Prostate gland (tissue), 2 donors: ENCODE results near the gene BTG4.

ENCODE experiments used
- POLR2AphosphoS5 ChIP-seq: sonication (generic); formaldehyde crosslinking; IDR thresholded peaks from one replicate; pipeline ENCODE4 v1.6.1; 2017; ENCODE audit warnings: antibody characterized with exemption
- TF ChIP-seq, protein P1 (sequence below), 4 experiments: fragments of 200-600 bp in 2 of 4; fragments of 450-650 bp in 2 of 4; sonication (generic) in 2 of 4; IDR thresholded peaks; 1 replicate in 3 of 4; 2 replicates in 1 of 4; pipeline ENCODE4 v1.5.1; 2016 to 2019; ENCODE audit warnings: antibody characterized with exemption in 4 of 4, mild to moderate bottlenecking in 2 of 4, moderate library complexity in 2 of 4

- TF ChIP-seq, protein P1, sequence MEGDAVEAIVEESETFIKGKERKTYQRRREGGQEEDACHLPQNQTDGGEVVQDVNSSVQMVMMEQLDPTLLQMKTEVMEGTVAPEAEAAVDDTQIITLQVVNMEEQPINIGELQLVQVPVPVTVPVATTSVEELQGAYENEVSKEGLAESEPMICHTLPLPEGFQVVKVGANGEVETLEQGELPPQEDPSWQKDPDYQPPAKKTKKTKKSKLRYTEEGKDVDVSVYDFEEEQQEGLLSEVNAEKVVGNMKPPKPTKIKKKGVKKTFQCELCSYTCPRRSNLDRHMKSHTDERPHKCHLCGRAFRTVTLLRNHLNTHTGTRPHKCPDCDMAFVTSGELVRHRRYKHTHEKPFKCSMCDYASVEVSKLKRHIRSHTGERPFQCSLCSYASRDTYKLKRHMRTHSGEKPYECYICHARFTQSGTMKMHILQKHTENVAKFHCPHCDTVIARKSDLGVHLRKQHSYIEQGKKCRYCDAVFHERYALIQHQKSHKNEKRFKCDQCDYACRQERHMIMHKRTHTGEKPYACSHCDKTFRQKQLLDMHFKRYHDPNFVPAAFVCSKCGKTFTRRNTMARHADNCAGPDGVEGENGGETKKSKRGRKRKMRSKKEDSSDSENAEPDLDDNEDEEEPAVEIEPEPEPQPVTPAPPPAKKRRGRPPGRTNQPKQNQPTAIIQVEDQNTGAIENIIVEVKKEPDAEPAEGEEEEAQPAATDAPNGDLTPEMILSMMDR (IDR thresholded peaks at IDR 0.05), result no peak
- TF ChIP-seq POLR2AphosphoS5, result peak; percentile 61
These were observed 1.9 kb downstream of the BTG4 start for GRCh38 chr11:111510311-111510710.
